ENCODE data around the gene VAV1.
"Not testable (repeated sequence)": the region's sequence is repeated elsewhere in the genome, so short reads cannot be mapped to it uniquely, and the experiment has no call there.

The VAV1 gene

GRCh38 chr19:6797646-6798045 is 25.1 kb downstream of the VAV1 start:
- no peak overlapping the region for H3K4me2 ChIP-seq (ENCODE audit: low read depth, low read length, poor library complexity, severe bottlenecking)
- no peak overlapping the region for H3K4me3 ChIP-seq (ENCODE audit: insufficient read depth, low read length, poor library complexity, severe bottlenecking)
- H3K36me3 ChIP-seq (ENCODE audit: low read length), result no peaks in the 10 kb centered on the region
- H3F3A ChIP-seq (ENCODE audit: insufficient read depth), result peaks cover 29% of the 10 kb centered on the region
- H3K9me3 ChIP-seq (ENCODE audit: insufficient read depth, low read length), result no peaks in the 10 kb centered on the region
- no peak overlapping the region for H3K27ac ChIP-seq (ENCODE audit: low read depth, low read length)
- no peaks in the 10 kb centered on the region for H3K27me3 ChIP-seq (ENCODE audit: low read length)
- H4K20me1 ChIP-seq (ENCODE audit: low read depth, low read length), result no peaks in the 10 kb centered on the region
- no peak overlapping the region for H2AFZ ChIP-seq (ENCODE audit: low read depth, low read length, severe bottlenecking)
- H3K79me2 ChIP-seq (ENCODE audit: insufficient read depth, low read length), result peaks cover 67% of the 10 kb centered on the region
- H3K9ac ChIP-seq (ENCODE audit: low read length), result no peak overlapping the region
- TF ChIP-seq EZH2phosphoT487 (conservative IDR thresholded peaks at IDR 0.05; ENCODE audit: low read length) (no peak), CTCF (IDR thresholded peaks at IDR 0.05; ENCODE audit: insufficient read depth, low read length, poor library complexity, severe bottlenecking) (no peak)
- H3K9me2 ChIP-seq (replicated peaks; ENCODE audit: insufficient read depth, low read length), result no peaks in the 10 kb centered on the region

- Histone ChIP-seq H3K27ac (ENCODE audit: low read depth, low read length) (peak overlapping the region; percentile 93), H3K79me2 (ENCODE audit: insufficient read depth, low read length) (peaks cover 67% of the 10 kb centered on the region)
These were observed 27.8 kb downstream of the VAV1 start for GRCh38 chr19:6800160-6800790.

GRCh38 chr19:6800991-6801484 is 28.5 kb downstream of the VAV1 start:
- Histone ChIP-seq H3K27ac (ENCODE audit: low read depth, low read length) (peak overlapping the region; percentile 93), H4K20me1 (ENCODE audit: low read depth, low read length) (no peaks in the 10 kb centered on the region), H3K79me2 (ENCODE audit: insufficient read depth, low read length) (peaks cover 66% of the 10 kb centered on the region), H3K9me2 (replicated peaks; ENCODE audit: insufficient read depth, low read length) (no peaks in the 10 kb centered on the region), H3K9me3 (ENCODE audit: insufficient read depth, low read length) (no peaks in the 10 kb centered on the region), H2AFZ (ENCODE audit: low read depth, low read length, severe bottlenecking) (no peak overlapping the region), H3K27me3 (ENCODE audit: low read length) (no peaks in the 10 kb centered on the region), H3K9ac (ENCODE audit: low read length) (peak overlapping the region; percentile 57), H3K4me3 (ENCODE audit: insufficient read depth, low read length, poor library complexity, severe bottlenecking) (peak overlapping the region; percentile 48), H3K36me3 (ENCODE audit: low read length) (no peaks in the 10 kb centered on the region), H3F3A (ENCODE audit: insufficient read depth) (peaks cover 42% of the 10 kb centered on the region), H3K4me2 (ENCODE audit: low read depth, low read length, poor library complexity, severe bottlenecking) (peak overlapping the region; percentile 68)
- TF ChIP-seq EZH2phosphoT487 (conservative IDR thresholded peaks at IDR 0.05; ENCODE audit: low read length) (no peak), CTCF (IDR thresholded peaks at IDR 0.05; ENCODE audit: insufficient read depth, low read length, poor library complexity, severe bottlenecking) (no peak)

More at GRCh38 chr19:6800160-6800790, 27.8 kb downstream of the VAV1 start:
- H3K9me2 ChIP-seq (replicated peaks; ENCODE audit: insufficient read depth, low read length); H3K4me3 ChIP-seq (ENCODE audit: insufficient read depth, low read length, poor library complexity, severe bottlenecking); H4K20me1 ChIP-seq (ENCODE audit: low read depth, low read length); H3K36me3 ChIP-seq (ENCODE audit: low read length); H3K9me3 ChIP-seq (ENCODE audit: insufficient read depth, low read length); H3K27me3 ChIP-seq (ENCODE audit: low read length); H2AFZ ChIP-seq (ENCODE audit: low read depth, low read length, severe bottlenecking): not testable (repeated sequence)
- Histone ChIP-seq H3F3A (ENCODE audit: insufficient read depth) (peaks cover 42% of the 10 kb centered on the region), H3K9ac (ENCODE audit: low read length) (peak overlapping the region; percentile 57), H3K4me2 (ENCODE audit: low read depth, low read length, poor library complexity, severe bottlenecking) (peak overlapping the region; percentile 68)

DNA sequence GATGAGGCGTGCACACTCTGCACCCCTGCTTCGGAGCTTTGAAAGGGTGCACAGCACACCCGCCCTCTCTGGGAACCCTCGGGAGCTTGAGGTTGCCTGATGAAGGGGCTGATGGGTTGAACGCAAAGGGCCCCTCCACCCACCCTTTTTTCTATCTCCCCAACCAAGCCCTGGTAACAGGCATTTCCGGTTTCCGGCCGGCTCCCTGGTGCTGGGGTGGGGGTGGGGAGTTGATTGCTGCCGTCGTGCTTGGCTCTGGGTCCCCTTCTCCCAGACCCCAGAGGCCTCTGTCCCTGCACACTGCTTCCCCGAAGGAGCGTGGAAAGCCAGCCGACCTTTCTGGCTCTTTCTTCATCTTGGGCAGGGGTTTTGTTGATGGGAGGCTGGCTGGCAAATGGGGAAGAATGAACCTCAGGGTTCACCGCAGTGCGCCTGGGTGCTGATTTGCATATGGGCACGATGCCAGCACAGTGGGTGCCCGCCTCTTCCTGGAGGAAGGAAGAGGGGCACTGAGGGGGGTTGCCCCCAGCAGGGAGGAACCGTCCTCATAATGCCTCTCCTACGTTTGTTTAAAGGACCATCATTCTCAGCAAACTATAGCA is 29.1 kb downstream of the VAV1 start:
- Histone ChIP-seq H2AFZ (ENCODE audit: low read depth, low read length, severe bottlenecking) (peak overlapping the region; percentile 42), H3K4me2 (ENCODE audit: low read depth, low read length, poor library complexity, severe bottlenecking) (peak overlapping the region; percentile 68), H3K4me3 (ENCODE audit: insufficient read depth, low read length, poor library complexity, severe bottlenecking) (peak overlapping the region; percentile 48), H3K9me2 (replicated peaks; ENCODE audit: insufficient read depth, low read length) (no peaks in the 10 kb centered on the region), H3F3A (ENCODE audit: insufficient read depth) (peaks cover 42% of the 10 kb centered on the region), H3K9ac (ENCODE audit: low read length) (peak overlapping the region; percentile 57), H3K27ac (ENCODE audit: low read depth, low read length) (peak overlapping the region; percentile 93), H3K36me3 (ENCODE audit: low read length) (no peaks in the 10 kb centered on the region), H3K79me2 (ENCODE audit: insufficient read depth, low read length) (peaks cover 66% of the 10 kb centered on the region), H3K27me3 (ENCODE audit: low read length) (no peaks in the 10 kb centered on the region), H4K20me1 (ENCODE audit: low read depth, low read length) (no peaks in the 10 kb centered on the region), H3K9me3 (ENCODE audit: insufficient read depth, low read length) (no peaks in the 10 kb centered on the region)
- no peak for TF ChIP-seq EZH2phosphoT487 (conservative IDR thresholded peaks at IDR 0.05; ENCODE audit: low read length)
- no peak for TF ChIP-seq CTCF (IDR thresholded peaks at IDR 0.05; ENCODE audit: insufficient read depth, low read length, poor library complexity, severe bottlenecking)

Measured in SU-DHL-6 (cell line).